ENCODE data around the gene GSK3A.

Gene GSK3A

GRCh38 chr19:42249149-42249750 lies 6.8 kb upstream of the GSK3A start:
- DNase-seq (ENCODE audit: low read depth in 2 of 2) = no peak

GRCh38 chr19:42248270-42249148 lies 6.1 kb upstream of the GSK3A start:
- DNase-seq (ENCODE audit: low read depth in 2 of 2) = no peak

GRCh38 chr19:42247640-42248199 lies 5.3 kb upstream of the GSK3A start:
- no peak for DNase-seq (ENCODE audit: low read depth in 2 of 2)

- no peak for DNase-seq (ENCODE audit: low read depth in 2 of 2)
Observed at GRCh38 chr19:42246922-42247639, 4.7 kb upstream of the GSK3A start.

- DNase-seq (ENCODE audit: low read depth in 2 of 2) = peak in 1 of 2 experiments; percentile 50
Observed at GRCh38 chr19:42246143-42246921, 3.9 kb upstream of the GSK3A start.

- DNase-seq (ENCODE audit: low read depth in 2 of 2) = no peak
Observed at GRCh38 chr19:42245231-42245630, 2.8 kb upstream of the GSK3A start.

GRCh38 chr19:42244347-42245220 lies 2.2 kb upstream of the GSK3A start:
- peak; percentile 73 to 74 for DNase-seq (ENCODE audit: low read depth in 2 of 2)

GRCh38 chr19:42242069-42242511 lies 312 bp downstream of the GSK3A start:
- DNase-seq (ENCODE audit: low read depth in 2 of 2) = no peak

GRCh38 chr19:42241279-42241678 lies 1.1 kb downstream of the GSK3A start:
- DNase-seq (ENCODE audit: low read depth in 2 of 2) = no peak

GRCh38 chr19:42239544-42240220 lies 2.7 kb downstream of the GSK3A start:
- no peak for DNase-seq (ENCODE audit: low read depth in 2 of 2)

GRCh38 chr19:42235181-42235580 lies 7.2 kb downstream of the GSK3A start:
- no peak for DNase-seq (ENCODE audit: low read depth in 2 of 2)

GRCh38 chr19:42234364-42234763 lies 8.0 kb downstream of the GSK3A start:
- DNase-seq (ENCODE audit: low read depth in 2 of 2) = no peak

GRCh38 chr19:42233678-42234292 lies 8.6 kb downstream of the GSK3A start:
- no peak for DNase-seq (ENCODE audit: low read depth in 2 of 2)

- DNase-seq (ENCODE audit: low read depth in 2 of 2) = no peak
Observed at GRCh38 chr19:42233106-42233505, 9.3 kb downstream of the GSK3A start.

GRCh38 chr19:42232435-42232834 lies 10.0 kb downstream of the GSK3A start:
- no peak for DNase-seq (ENCODE audit: low read depth in 2 of 2)

GRCh38 chr19:42230571-42230970 lies 11.8 kb downstream of the GSK3A start:
- no peak for DNase-seq (ENCODE audit: low read depth in 2 of 2)

- no peak for DNase-seq (ENCODE audit: low read depth in 2 of 2)
Observed at GRCh38 chr19:42229855-42230351, 12.5 kb downstream of the GSK3A start.

GRCh38 chr19:42229301-42229854 lies 13.0 kb downstream of the GSK3A start:
- DNase-seq (ENCODE audit: low read depth in 2 of 2) = no peak

GRCh38 chr19:42228641-42229040 lies 13.8 kb downstream of the GSK3A start:
- DNase-seq (ENCODE audit: low read depth in 2 of 2) = no peak
